Hepatocyte (in vitro differentiated cells): ENCODE data around the gene STAT1. TPM values are rescaled to one million over a fixed set of nuclear protein-coding genes. Genes with fewer than 3 reads are reported as not detected.

ENCODE experiments used
- DNase-seq: peaks from one replicate; pipeline ENCODE4 v3.0.0-alpha.2; 2016; ENCODE audit warnings: low spot score
- H2AFZ ChIP-seq: fragments of 200-600 bp; sonication (generic); 2 replicates; pipeline ENCODE4 v1.6.0; 2016; ENCODE audit warnings: antibody characterized with exemption, mild to moderate bottlenecking
- H3K27ac ChIP-seq: fragments of 200-600 bp; sonication (generic); 2 replicates; pipeline ENCODE4 v1.5.1; 2016; ENCODE audit warnings: mild to moderate bottlenecking
- H3K27me3 ChIP-seq: fragments of 200-600 bp; sonication (generic); 2 replicates; pipeline ENCODE4 v1.6.1; 2016
- H3K36me3 ChIP-seq: fragments of 200-600 bp; sonication (generic); replicated peaks from 2 replicates; pipeline ENCODE4 v1.5.1; 2016; ENCODE audit warnings: low read depth; ENCODE audit not compliant: insufficient read depth
- H3K4me1 ChIP-seq: fragments of 200-600 bp; sonication (generic); 2 replicates; pipeline ENCODE4 v1.5.1; 2016; ENCODE audit warnings: mild to moderate bottlenecking, moderate library complexity; ENCODE audit not compliant: insufficient read depth
- H3K4me2 ChIP-seq: fragments of 200-600 bp; sonication (generic); 2 replicates; pipeline ENCODE4 v1.6.0; 2016
- H3K4me3 ChIP-seq: fragments of 200-600 bp; sonication (generic); 2 replicates; pipeline ENCODE4 v1.5.1; 2016; ENCODE audit warnings: mild to moderate bottlenecking
- H3K79me2 ChIP-seq: fragments of 200-600 bp; sonication (generic); 2 replicates; pipeline ENCODE4 v1.6.0; 2017; ENCODE audit warnings: mild to moderate bottlenecking
- H3K9me2 ChIP-seq: fragments of 200-600 bp; sonication (generic); replicated peaks from 2 replicates; pipeline ENCODE4 v1.6.0; 2017; ENCODE audit warnings: mild to moderate bottlenecking; ENCODE audit not compliant: insufficient read depth
- H3K9me3 ChIP-seq: fragments of 200-600 bp; sonication (generic); 2 replicates; pipeline ENCODE4 v1.5.1; 2016; ENCODE audit warnings: low read depth, mild to moderate bottlenecking
- H4K20me1 ChIP-seq: fragments of 200-600 bp; sonication (generic); 2 replicates; pipeline ENCODE4 v1.6.0; 2016; ENCODE audit warnings: mild to moderate bottlenecking; ENCODE audit not compliant: insufficient read depth, poor library complexity, severe bottlenecking
- EZH2 ChIP-seq: fragments of 200-600 bp; sonication (generic); IDR thresholded peaks from 2 replicates; pipeline ENCODE4 v1.6.1; 2016; ENCODE audit warnings: antibody characterized with exemption, mild to moderate bottlenecking, borderline replicate concordance
- EZH2phosphoT487 ChIP-seq: fragments of 200-600 bp; sonication (generic); IDR thresholded peaks from one replicate; pipeline ENCODE4 v1.6.1; 2018; ENCODE audit warnings: antibody characterized with exemption, mild to moderate bottlenecking, low read depth, moderate library complexity; ENCODE audit not compliant: unreplicated experiment, severe bottlenecking
- WGBS: methylation state at CpG from one replicate; pipeline ENCODE4 v1.1.6; 2016; ENCODE audit warnings: low lambda C conversion rate; ENCODE audit errors: missing lambda C conversion rate; 5-methylcytosine and 5-hydroxymethylcytosine counted together
- polyA plus RNA-seq: library from polyadenylated mRNA; unstranded; fragments of >200 nt; fragmentation: Nextera tagmentation; extraction: Ambion mirVana; gene quantifications from 2 replicates; pipeline ENCODE4 v1.2.1, GENCODE V29; 2016
- total RNA-seq: library from RNA; depleted of rRNA; stranded (reverse); fragments of >200 nt; gene quantifications from 2 replicates; pipeline ENCODE4 v1.2.3, GENCODE V29; 2014
- TF ChIP-seq, protein P1 (sequence below): fragments of 200-600 bp; sonication (generic); IDR thresholded peaks from 2 replicates; pipeline ENCODE4 v1.5.1; 2016; ENCODE audit warnings: antibody characterized with exemption, mild to moderate bottlenecking; ENCODE audit not compliant: poor library complexity

The STAT1 gene
- total and polyA plus RNA-seq, 2 experiments from 2014 or later: 53.3 to 124 TPM

DNA sequence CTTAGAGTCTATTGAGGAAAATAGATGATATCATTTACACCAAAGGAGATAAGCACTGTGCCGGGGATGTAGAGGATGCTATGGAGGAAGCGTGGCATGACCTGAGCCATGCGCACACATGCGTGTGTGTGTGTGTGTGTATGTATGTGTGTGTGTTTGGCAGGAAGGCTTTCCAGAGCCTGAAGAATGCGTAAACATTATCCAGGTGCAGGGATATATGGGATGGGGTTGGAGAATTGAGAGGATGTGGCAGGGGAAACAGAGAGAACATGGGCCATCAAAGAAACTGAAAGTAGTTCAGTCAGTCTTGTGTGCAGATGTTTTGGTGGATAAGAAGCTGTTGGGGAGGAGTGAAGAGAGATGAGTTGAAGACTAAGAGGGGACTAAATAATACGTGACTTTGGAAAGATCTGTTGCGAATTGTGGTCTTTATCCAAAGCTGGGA lies 9.3 kb upstream of the STAT1 start:
- H3K4me1 ChIP-seq: peaks cover 9% of the 10 kb centered on the region
- no peaks in the 10 kb centered on the region for H3K9me2 ChIP-seq
- no peaks in the 10 kb centered on the region for H3K27me3 ChIP-seq
- no peak for DNase-seq
- TF ChIP-seq EZH2phosphoT487: no peak
- TF ChIP-seq, protein P1, sequence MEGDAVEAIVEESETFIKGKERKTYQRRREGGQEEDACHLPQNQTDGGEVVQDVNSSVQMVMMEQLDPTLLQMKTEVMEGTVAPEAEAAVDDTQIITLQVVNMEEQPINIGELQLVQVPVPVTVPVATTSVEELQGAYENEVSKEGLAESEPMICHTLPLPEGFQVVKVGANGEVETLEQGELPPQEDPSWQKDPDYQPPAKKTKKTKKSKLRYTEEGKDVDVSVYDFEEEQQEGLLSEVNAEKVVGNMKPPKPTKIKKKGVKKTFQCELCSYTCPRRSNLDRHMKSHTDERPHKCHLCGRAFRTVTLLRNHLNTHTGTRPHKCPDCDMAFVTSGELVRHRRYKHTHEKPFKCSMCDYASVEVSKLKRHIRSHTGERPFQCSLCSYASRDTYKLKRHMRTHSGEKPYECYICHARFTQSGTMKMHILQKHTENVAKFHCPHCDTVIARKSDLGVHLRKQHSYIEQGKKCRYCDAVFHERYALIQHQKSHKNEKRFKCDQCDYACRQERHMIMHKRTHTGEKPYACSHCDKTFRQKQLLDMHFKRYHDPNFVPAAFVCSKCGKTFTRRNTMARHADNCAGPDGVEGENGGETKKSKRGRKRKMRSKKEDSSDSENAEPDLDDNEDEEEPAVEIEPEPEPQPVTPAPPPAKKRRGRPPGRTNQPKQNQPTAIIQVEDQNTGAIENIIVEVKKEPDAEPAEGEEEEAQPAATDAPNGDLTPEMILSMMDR: no peak
- no peak for TF ChIP-seq EZH2
- peaks cover 2% of the 10 kb centered on the region for H3K79me2 ChIP-seq
- no peak overlapping the region for H2AFZ ChIP-seq
- no peak overlapping the region for H3K4me3 ChIP-seq
- no peaks in the 10 kb centered on the region for H3K36me3 ChIP-seq
- H3K9me3 ChIP-seq: no peaks in the 10 kb centered on the region
- WGBS: 93% methylated on average over 7 of the region's 7 CpGs
- H3K27ac ChIP-seq: no peak overlapping the region
- H4K20me1 ChIP-seq: no peaks in the 10 kb centered on the region
- H3K4me2 ChIP-seq: no peak overlapping the region

DNA sequence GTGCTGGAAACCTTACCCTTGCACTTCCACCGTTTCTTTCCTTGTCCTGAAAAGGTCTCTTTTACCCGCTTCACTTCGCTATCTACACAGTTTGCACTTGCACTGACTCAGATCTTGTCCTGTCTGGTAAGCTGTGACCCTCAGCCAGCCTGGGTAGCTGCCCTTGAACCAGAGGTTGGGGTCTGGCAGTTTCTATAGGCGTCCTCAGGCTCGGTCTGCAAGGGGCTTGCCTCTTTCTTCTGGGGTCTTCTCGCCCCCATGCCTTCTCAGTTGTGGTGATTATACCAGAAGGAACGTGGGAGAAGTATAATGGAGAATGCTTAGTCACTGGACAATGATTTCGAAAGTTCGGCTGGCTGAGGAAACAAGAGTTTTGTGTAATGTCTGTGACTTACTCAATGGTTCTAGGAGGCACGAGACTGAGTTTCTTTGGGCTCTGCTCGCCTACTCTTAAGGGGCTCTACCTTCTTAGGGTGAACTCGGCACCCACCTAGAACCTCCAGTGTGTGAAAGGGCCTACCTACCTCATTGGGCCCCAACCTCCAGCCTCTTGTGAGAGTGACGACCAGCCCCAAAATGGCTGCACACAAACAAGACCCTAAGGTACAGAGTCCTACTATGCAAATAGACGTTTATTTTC lies 6.9 kb upstream of the STAT1 start:
- TF ChIP-seq EZH2 (no peak), EZH2phosphoT487 (no peak)
- TF ChIP-seq, protein P1: no peak
- 49% methylated on average over 14 of the region's 14 CpGs for WGBS
- no peaks in the 10 kb centered on the region for H4K20me1 ChIP-seq
- H2AFZ ChIP-seq: peak overlapping the region; percentile 65
- H3K4me2 ChIP-seq: peak overlapping the region; percentile 87
- H3K4me3 ChIP-seq: peak overlapping the region; percentile 34
- H3K9me2 ChIP-seq: no peaks in the 10 kb centered on the region
- peaks cover 2% of the 10 kb centered on the region for H3K79me2 ChIP-seq
- DNase-seq: peak; percentile 48
- H3K27ac ChIP-seq: peak overlapping the region; percentile 93
- H3K4me1 ChIP-seq: peaks cover 9% of the 10 kb centered on the region
- H3K36me3 ChIP-seq: no peaks in the 10 kb centered on the region
- no peaks in the 10 kb centered on the region for H3K9me3 ChIP-seq
- no peaks in the 10 kb centered on the region for H3K27me3 ChIP-seq

DNA sequence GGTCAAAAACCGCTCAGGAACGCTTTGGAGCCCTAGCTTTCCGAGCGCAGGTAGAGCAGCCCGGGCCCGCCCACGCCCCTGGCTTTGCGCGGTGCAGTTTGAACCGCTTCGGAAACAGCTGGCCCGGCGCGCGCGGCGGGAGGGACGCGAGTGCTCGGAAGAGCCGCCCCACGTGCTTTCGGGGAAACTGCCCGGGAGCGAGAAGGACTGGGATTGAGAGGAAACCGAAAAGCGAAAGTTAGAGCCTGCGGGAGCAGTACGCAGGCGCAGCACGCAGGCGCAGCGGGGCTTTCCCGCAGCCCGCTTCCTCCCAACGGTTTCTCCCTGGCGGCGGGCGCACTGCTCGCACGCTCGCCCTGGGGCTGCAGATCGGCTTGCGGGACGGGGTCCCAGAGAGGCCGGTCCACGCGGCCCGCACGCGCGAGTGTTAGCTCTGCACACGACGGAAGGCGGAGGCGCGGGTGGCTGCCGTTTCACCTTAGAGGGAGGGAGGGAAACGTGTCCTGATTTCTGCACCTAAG lies 6.3 kb upstream of the STAT1 start:
- Histone ChIP-seq H3K79me2 (peaks cover 2% of the 10 kb centered on the region), H3K4me1 (peaks cover 9% of the 10 kb centered on the region), H4K20me1 (no peaks in the 10 kb centered on the region), H3K4me3 (peak overlapping the region; percentile 34), H3K9me3 (no peaks in the 10 kb centered on the region), H3K4me2 (peak overlapping the region; percentile 87), H2AFZ (peak overlapping the region; percentile 65), H3K9me2 (no peaks in the 10 kb centered on the region), H3K27me3 (no peaks in the 10 kb centered on the region), H3K36me3 (no peaks in the 10 kb centered on the region), H3K27ac (peak overlapping the region; percentile 93)
- TF ChIP-seq EZH2phosphoT487 (no peak), EZH2 (no peak)
- TF ChIP-seq, protein P1: no peak
- DNase-seq: peak; percentile 98
- WGBS: under 1% methylated on average over 59 of the region's 59 CpGs
